Measurements from ENCODE around the gene BATF.

- TF ChIP-seq CTCF (IDR thresholded peaks at IDR 0.05) (no peak), POLR2A (IDR thresholded peaks at IDR 0.05; ENCODE audit: low read depth) (no peak), POLR2AphosphoS5 (IDR thresholded peaks at IDR 0.05) (no peak)
These were observed 25.1 kb upstream of the BATF start for GRCh38 chr14:75497191-75497590.

All from esophagus muscularis mucosa (tissue), 3 donors.